Pons (tissue), 1 donor: ENCODE results near the gene CAMKMT.

ENCODE experiments used
- DNase-seq: peaks from one replicate; pipeline ENCODE4 v3.0.0-alpha.2; 2016; ENCODE audit warnings: low spot score

CAMKMT gene

GRCh38 chr2:44691174-44691785, 329.5 kb downstream of the CAMKMT start:
- DNase-seq: no peak

DNA sequence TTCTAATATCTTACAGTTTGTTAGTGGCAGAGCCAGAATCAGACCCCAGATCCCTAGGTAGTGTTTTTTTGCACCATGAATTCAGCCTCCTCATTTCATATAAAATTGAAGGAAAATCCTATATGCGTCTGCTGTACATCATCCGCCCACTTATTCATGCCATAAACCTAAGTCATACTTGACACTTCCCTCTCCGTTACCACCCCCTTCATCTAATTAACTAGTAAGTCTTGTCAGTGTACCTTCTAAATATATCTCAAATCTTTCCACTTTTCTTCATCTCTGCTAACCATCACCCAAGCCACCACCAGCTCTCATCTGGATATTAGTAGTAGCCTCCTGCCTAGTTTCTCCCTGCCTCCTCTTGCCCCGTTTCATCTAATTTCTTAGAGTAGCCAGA, 331.1 kb downstream of the CAMKMT start:
- DNase-seq: no peak

DNA sequence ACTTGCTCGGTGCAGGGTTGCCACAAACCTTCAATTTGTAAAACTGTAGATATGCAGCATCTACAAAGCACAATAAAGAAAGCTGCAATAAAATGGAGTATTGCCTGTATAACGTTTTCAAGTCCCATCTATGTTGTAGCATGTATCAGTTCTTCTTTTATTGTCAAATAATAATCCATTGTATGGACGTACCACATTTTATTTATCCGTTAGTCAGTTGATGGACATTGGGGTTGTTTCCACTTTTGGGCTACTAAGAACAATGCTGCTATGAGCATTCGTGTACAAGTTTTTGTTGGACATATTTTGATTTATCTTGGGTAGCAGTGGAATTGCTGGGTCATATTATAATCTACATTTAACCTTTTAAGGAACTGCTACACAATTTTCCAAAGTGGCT, 339.1 kb downstream of the CAMKMT start:
- no peak for DNase-seq

GRCh38 chr2:44705356-44705755, 343.6 kb downstream of the CAMKMT start:
- DNase-seq: no peak

GRCh38 chr2:44705876-44706480, 344.2 kb downstream of the CAMKMT start:
- DNase-seq: no peak

- peak; percentile 54 for DNase-seq
Observed at GRCh38 chr2:44706681-44707553, 345.2 kb downstream of the CAMKMT start.

DNA sequence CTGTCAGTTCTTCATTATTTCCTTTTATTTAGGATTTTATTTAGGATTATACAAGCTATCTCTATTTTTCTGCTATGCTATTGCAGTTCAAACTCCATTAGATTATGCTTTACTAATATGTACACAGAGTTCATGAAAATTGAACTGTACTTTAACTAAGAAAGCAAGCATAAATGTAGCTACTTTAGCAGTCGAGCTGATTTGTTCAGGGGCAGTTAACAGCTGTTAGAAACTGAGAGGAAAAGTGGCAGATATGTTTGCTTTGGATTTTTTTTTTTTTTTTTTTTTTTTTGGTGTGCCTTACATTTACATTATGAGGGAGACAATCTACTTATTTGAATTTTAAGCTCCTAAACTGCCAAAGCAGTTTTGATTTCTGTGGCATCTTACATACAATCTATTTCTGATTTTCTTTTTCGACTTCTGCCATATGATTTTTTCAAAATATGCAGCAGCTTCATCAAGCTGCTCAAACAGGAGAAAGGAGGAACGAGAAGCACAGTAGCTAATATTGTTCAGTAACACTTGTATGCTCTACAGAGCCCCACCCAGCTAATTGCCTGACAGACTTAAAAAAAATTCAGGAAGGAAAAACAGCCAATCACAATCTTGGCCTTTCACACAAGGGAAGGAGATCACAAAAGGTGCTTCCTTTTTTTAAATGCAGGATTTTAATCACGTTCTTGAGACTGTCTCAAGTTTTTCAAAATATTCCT, 346.4 kb downstream of the CAMKMT start:
- peak; percentile 64 for DNase-seq

DNA sequence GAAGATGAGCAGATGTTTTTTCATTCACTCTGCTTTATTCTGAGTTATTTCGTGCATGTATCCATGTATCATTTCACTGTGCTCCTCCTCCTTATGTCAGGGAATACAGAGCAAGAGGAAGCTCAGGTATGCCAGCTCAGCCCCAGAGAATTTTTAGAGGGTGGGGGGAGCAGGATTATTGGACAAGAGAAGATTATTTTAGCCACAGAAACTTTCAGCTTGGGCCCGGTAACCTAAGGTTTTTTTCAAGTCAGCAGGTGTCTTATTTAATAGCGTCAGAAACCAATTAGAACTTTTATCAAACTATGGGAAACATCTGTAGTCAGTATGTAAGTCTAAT, 346.9 kb downstream of the CAMKMT start:
- DNase-seq: no peak

- no peak for DNase-seq
Observed at GRCh38 chr2:44713170-44713569, 351.4 kb downstream of the CAMKMT start.

DNA sequence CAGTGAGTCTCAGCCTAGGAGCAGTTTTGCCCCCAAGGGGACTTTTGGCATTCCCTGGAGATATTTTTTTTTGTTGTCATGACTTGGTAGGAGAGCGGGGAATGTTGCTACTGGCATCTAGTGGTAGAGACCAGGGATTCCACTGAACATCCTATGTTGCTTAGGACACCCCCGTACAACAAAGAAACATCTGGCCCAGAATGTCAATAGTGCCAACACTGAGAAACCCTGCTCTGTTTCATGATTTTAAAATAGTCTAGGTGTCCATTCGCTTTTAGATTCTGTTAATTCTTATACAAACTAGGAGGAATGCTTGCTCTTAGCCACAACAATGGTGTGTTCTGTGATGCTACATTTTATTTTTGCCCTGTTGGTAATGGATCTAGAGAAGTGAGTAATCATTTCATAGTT, 353.9 kb downstream of the CAMKMT start:
- DNase-seq: peak; percentile 66

- DNase-seq: no peak
Observed at GRCh38 chr2:44716131-44716530, 354.4 kb downstream of the CAMKMT start.

DNA sequence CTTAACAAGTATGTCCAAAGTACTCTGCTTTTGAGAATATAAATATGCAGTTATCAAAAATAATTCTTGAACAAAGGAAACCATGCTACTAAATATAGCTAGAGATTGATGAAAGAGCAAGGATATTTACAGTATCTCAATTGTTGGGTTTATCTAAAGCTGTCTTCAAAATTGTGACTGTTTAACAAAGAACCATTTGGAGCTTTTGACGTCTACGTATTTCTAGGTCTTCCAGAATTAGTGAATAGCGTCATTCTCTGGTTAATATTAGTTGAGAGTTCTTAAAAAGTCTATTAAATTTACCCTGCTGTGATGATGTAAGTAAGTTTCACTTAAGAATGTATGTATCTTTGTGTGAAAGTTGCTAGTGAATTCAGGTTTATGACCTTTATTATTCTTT, 356.7 kb downstream of the CAMKMT start:
- DNase-seq: no peak

- DNase-seq: no peak
Observed at GRCh38 chr2:44719562-44719961, 357.8 kb downstream of the CAMKMT start.

GRCh38 chr2:44722026-44722625, 360.4 kb downstream of the CAMKMT start:
- no peak for DNase-seq

DNA sequence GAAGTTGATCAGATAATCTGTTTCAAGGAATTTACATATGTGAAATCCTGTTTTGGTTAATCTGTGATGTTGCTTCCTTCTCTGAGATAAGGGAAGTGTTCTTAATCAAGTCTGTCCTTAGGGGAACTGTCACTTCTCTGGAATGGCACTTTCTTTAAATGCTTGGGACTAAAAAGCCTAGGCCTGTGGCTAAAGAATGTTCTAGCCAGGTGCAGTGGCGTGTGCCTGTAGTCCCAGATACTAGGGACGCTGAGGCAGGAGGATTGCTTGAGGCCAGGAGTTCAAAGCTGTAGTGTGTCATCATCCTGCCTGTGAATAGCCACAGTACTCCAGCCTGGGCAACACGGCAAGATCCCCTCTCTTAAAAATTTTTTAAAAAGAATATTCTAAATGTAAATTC, 362.2 kb downstream of the CAMKMT start:
- no peak for DNase-seq

DNA sequence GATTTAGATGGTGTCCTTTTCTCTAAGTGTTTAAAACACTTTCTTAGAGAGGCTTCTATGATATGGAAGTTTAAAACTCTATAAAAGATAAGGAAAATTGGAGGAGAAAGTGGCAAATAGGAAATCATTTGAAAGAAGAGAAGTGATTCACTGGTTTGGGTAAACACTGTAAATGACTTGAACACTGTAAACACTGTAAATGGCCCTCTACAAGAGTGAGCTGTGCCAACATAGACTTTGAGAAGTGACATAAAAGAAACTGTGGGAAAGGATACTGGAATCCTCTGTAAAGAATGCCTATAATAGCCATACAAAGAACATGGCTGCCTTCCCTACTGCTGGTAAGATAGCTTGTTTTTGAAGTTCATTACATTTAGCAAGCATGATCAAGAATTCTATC, 368.8 kb downstream of the CAMKMT start:
- DNase-seq: no peak

DNA sequence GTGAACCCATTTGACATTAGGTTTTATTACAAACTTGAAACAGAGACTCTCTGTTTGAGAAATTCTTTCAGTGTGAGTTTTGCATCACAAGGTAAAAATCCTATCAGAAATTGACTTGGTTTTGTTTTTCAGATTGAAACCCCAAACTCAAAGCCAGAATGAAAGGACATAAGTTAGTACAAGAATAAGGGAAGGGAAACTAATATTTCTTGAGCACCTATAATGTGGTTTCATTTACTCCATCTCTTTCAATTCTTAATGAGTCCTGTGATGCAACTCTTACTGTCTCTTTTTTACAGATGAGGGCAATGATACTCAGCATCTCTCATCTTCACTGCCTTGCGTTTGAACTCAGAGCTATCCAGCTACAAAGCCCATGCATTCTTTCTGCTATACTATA, 369.8 kb downstream of the CAMKMT start:
- no peak for DNase-seq

DNA sequence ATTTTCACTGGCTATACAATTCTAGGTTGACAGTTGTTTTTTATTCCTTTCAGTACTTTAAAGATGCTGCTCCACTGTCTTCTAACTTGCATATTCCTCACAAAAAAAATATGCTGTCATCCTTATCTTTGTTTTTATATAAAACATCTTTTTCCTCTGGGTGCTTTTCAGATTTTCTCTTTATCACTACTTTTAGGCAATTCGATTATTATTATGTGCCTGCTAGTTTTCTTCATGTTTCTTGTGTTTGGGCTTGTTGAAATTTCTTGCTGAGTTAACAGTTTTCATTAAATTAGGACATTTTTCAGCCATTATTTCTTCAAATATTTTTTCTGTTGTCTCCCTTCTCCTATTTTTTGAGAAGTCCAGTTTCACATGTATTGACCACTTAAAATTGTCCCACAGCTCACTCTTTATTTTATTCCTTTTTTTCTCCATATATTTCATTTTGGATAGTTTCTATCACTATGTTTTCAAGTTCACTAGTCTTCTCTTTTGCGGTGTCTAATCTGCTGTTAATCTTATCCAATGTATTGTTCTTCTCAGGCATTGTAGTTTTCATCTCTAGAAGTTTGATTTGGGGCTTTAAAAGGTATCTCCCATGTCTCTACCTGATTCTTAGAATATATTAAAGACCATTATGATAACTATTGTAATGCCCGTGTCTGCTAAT, 374.7 kb downstream of the CAMKMT start:
- DNase-seq: no peak

- no peak for DNase-seq
Observed at GRCh38 chr2:44740678-44741077, 378.9 kb downstream of the CAMKMT start.

- DNase-seq: no peak
Observed at GRCh38 chr2:44741507-44741906, 379.8 kb downstream of the CAMKMT start.

GRCh38 chr2:44742057-44742456, 380.3 kb downstream of the CAMKMT start:
- DNase-seq: no peak

GRCh38 chr2:44743473-44743872, 381.7 kb downstream of the CAMKMT start:
- DNase-seq: no peak
